WERI-Rb-1 (cell line): ENCODE results near the gene IL37.
"Not testable (repeated sequence)": the region's sequence is repeated elsewhere in the genome, so short reads cannot be mapped to it uniquely, and the experiment has no call there.

Source experiments
- DNase-seq: peaks from one replicate; pipeline ENCODE4 v3.0.0-alpha.2; 2020
- H3K27ac ChIP-seq: fragments of 250-450 bp; sonication (Bioruptor Pico); 2 replicates; pipeline ENCODE4 v1.5.1; 2020; ENCODE audit warnings: mild to moderate bottlenecking, moderate library complexity
- H3K27me3 ChIP-seq: fragments of 250-450 bp; sonication (Bioruptor Pico); 2 replicates; pipeline ENCODE4 v1.5.1; 2021; ENCODE audit warnings: mild to moderate bottlenecking, low read depth, moderate library complexity; ENCODE audit not compliant: insufficient read depth, severe bottlenecking
- H3K36me3 ChIP-seq: fragments of 250-450 bp; sonication (Bioruptor Pico); 2 replicates; pipeline ENCODE4 v1.5.1; 2020; ENCODE audit warnings: mild to moderate bottlenecking, moderate library complexity
- H3K4me3 ChIP-seq: 2 replicates; pipeline ENCODE4 v1.5.1; 2011; ENCODE audit warnings: low read depth, mild to moderate bottlenecking, control low read depth, low read length
- H3K9me3 ChIP-seq: fragments of 250-450 bp; sonication (Bioruptor Pico); 2 replicates; pipeline ENCODE4 v1.5.1; 2021; ENCODE audit warnings: mild to moderate bottlenecking, moderate library complexity; ENCODE audit not compliant: severe bottlenecking
- TF ChIP-seq, protein P1 (sequence below): IDR thresholded peaks from 2 replicates; pipeline ENCODE4 v1.5.1; 2011; ENCODE audit warnings: low read depth, mild to moderate bottlenecking, control low read depth, inconsistent platforms, low read length

The IL37 gene

GRCh38 chr2:112927745-112928144 is 16.8 kb downstream of the IL37 start:
- no peaks in the 10 kb centered on the region for H3K9me3 ChIP-seq
- TF ChIP-seq, protein P1, sequence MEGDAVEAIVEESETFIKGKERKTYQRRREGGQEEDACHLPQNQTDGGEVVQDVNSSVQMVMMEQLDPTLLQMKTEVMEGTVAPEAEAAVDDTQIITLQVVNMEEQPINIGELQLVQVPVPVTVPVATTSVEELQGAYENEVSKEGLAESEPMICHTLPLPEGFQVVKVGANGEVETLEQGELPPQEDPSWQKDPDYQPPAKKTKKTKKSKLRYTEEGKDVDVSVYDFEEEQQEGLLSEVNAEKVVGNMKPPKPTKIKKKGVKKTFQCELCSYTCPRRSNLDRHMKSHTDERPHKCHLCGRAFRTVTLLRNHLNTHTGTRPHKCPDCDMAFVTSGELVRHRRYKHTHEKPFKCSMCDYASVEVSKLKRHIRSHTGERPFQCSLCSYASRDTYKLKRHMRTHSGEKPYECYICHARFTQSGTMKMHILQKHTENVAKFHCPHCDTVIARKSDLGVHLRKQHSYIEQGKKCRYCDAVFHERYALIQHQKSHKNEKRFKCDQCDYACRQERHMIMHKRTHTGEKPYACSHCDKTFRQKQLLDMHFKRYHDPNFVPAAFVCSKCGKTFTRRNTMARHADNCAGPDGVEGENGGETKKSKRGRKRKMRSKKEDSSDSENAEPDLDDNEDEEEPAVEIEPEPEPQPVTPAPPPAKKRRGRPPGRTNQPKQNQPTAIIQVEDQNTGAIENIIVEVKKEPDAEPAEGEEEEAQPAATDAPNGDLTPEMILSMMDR, result no peak
- no peak overlapping the region for H3K4me3 ChIP-seq
- no peaks in the 10 kb centered on the region for H3K27me3 ChIP-seq
- no peak for DNase-seq
- H3K36me3 ChIP-seq, result no peaks in the 10 kb centered on the region
- no peak overlapping the region for H3K27ac ChIP-seq

GRCh38 chr2:112933261-112933660 is 22.3 kb downstream of the IL37 start:
- no peak for DNase-seq
- TF ChIP-seq, protein P1, result no peak
- Histone ChIP-seq H3K4me3 (no peak overlapping the region), H3K27ac (no peak overlapping the region), H3K27me3 (no peaks in the 10 kb centered on the region), H3K9me3 (no peaks in the 10 kb centered on the region), H3K36me3 (no peaks in the 10 kb centered on the region)

- not testable (repeated sequence) for H3K4me3 ChIP-seq
Observed at GRCh38 chr2:112934117-112934516, 23.2 kb downstream of the IL37 start.

GRCh38 chr2:112936927-112937232 is 25.9 kb downstream of the IL37 start:
- Histone ChIP-seq H3K4me3 (no peak overlapping the region), H3K36me3 (no peaks in the 10 kb centered on the region), H3K27ac (no peak overlapping the region), H3K27me3 (no peaks in the 10 kb centered on the region), H3K9me3 (no peaks in the 10 kb centered on the region)
- TF ChIP-seq, protein P1, result no peak
- no peak for DNase-seq

More at GRCh38 chr2:112934117-112934516, 23.2 kb downstream of the IL37 start:
- H3K9me3 ChIP-seq, H3K36me3 ChIP-seq, H3K27me3 ChIP-seq: not testable (repeated sequence)
- DNase-seq, result peak; percentile 28
- peak overlapping the region; percentile 50; the same call in 1 of the 2 replicates for H3K27ac ChIP-seq

GRCh38 chr2:112938904-112939303 is 27.9 kb downstream of the IL37 start:
- no peak overlapping the region for H3K27ac ChIP-seq
- H3K4me3 ChIP-seq, result no peak overlapping the region
- no peaks in the 10 kb centered on the region for H3K36me3 ChIP-seq
- TF ChIP-seq, protein P1, result no peak
- DNase-seq, result no peak
- no peaks in the 10 kb centered on the region for H3K9me3 ChIP-seq
- H3K27me3 ChIP-seq, result no peaks in the 10 kb centered on the region

DNA sequence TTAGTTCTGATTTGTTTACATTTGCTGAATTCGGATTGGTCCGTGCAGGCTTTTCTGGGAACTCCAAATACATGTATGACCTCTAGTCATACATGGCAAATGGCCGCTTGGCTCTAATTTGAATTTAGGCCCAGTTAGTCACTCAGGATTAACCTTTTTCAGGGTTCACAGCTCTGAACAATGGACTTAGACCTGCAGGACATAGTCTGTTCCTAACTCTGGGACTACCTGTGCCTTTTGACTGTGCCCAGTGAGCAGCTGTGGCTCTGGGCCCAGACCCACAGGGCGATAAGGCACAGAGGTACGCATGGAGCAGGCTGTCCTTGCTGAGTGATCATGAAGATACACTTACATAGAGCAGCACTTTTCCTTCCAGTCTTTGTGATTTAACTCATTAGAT is 28.5 kb downstream of the IL37 start:
- no peak overlapping the region for H3K27ac ChIP-seq
- no peaks in the 10 kb centered on the region for H3K9me3 ChIP-seq
- no peaks in the 10 kb centered on the region for H3K27me3 ChIP-seq
- DNase-seq, result no peak
- H3K36me3 ChIP-seq, result no peaks in the 10 kb centered on the region
- TF ChIP-seq, protein P1, result no peak
- H3K4me3 ChIP-seq, result no peak overlapping the region
